Activated CD8-positive, alpha-beta T cell treated with anti-CD3 and anti-CD28 coated beads for 36 hours (primary cell): Measurements from ENCODE around the gene ZNF48. TPM values are rescaled to one million over a fixed set of nuclear protein-coding genes. Genes with fewer than 3 reads are reported as not detected.
A peak's percentile ranks its signal among the peaks of the same experiment; 100 is the strongest.

Experiments
- ATAC-seq: fragments of 200-7000 bp; cut with Tn5 transposase; one replicate; pipeline ENCODE4 v1.10.0; 2021; ENCODE audit warnings: mild to moderate bottlenecking, moderate library complexity
- CTCF ChIA-PET: fragments of 350-600 bp; sonication (Branson Sonifier 250); formaldehyde crosslinking; loops from one replicate; lab custom pipeline; 2021; ENCODE audit warnings: antibody characterized with exemption; lab: Charles Lee
- POLR2A ChIA-PET: fragments of 350-600 bp; sonication (Branson Sonifier 250); formaldehyde crosslinking; loops from one replicate; lab custom pipeline; 2021; ENCODE audit warnings: antibody characterized with exemption; lab: Charles Lee
- DNase-seq: peaks from one replicate; pipeline ENCODE4 v3.0.0-alpha.2; 2020
- H3K27ac Mint-ChIP-seq: one replicate; pipeline ENCODE4 v1.8.0; 2021; ENCODE audit warnings: mild to moderate bottlenecking, mixed read lengths
- H3K27me3 Mint-ChIP-seq: one replicate; pipeline ENCODE4 v1.8.0; 2021; ENCODE audit warnings: mixed read lengths
- H3K36me3 Mint-ChIP-seq: one replicate; pipeline ENCODE4 v1.8.0; 2021; ENCODE audit warnings: low read depth, mixed read lengths
- H3K4me1 Mint-ChIP-seq: one replicate; pipeline ENCODE4 v1.8.0; 2021; ENCODE audit warnings: low read depth, mixed read lengths
- H3K4me3 Mint-ChIP-seq: one replicate; pipeline ENCODE4 v1.8.0; 2021; ENCODE audit warnings: mild to moderate bottlenecking, moderate library complexity, mixed read lengths
- H3K9me3 Mint-ChIP-seq: one replicate; pipeline ENCODE4 v1.8.0; 2021; ENCODE audit warnings: mixed read lengths
- CTCF ChIP-seq: fragments of 200-600 bp; IDR thresholded peaks from one replicate; pipeline ENCODE4 v1.8.0; 2022; ENCODE audit warnings: antibody characterized with exemption, mild to moderate bottlenecking
- intact Hi-C: fragments of 100-400 bp; cut with micrococcal nuclease; formaldehyde crosslinking; loops from one replicate; pipeline ENCODE4 v1.10.0; 2022
- total RNA-seq, 2 experiments: library from RNA; stranded (reverse); gene quantifications; one replicate each; pipeline ENCODE4 v1.2.3, GENCODE V29; 2021

Gene ZNF48
- total RNA-seq, 2 experiments from 2014 or later = 10.4 to 10.9 TPM

GRCh38 chr16:30366511-30366910 lies 28.7 kb upstream of the ZNF48 start:
- H3K27me3 Mint-ChIP-seq = no peaks in the 10 kb centered on the region
- no peak overlapping the region for H3K4me3 Mint-ChIP-seq
- ChIA-PET CTCF (interaction anchor here (1.6 to 1.7 kb wide), 2 partner anchors 13 to 43 kb away, joined by 5 read pairs; no protein-coding TSS in a partner anchor), POLR2A (interaction anchor here (0.7 to 8.0 kb wide), 4 partner anchors 8 to 236 kb away, joined by 3 to 73 read pairs (median 4); partner anchors contain the start of genes CD2BP2 and MYL11)
- ATAC-seq = no peak
- no peak for TF ChIP-seq CTCF
- H3K9me3 Mint-ChIP-seq = no peaks in the 10 kb centered on the region
- peaks cover 51% of the 10 kb centered on the region for H3K36me3 Mint-ChIP-seq
- DNase-seq = no peak
- H3K4me1 Mint-ChIP-seq = peaks cover 27% of the 10 kb centered on the region
- H3K27ac Mint-ChIP-seq = peak overlapping the region; percentile 86
- intact Hi-C loops = no loop called here

GRCh38 chr16:30367349-30368009 lies 27.7 kb upstream of the ZNF48 start:
- no peak for DNase-seq

GRCh38 chr16:30368122-30368791 lies 27.0 kb upstream of the ZNF48 start:
- ChIA-PET POLR2A (interaction anchor here (1.5 to 8.0 kb wide), 3 partner anchors 11 to 27 kb away, joined by 6 to 73 read pairs (median 7); partner anchors contain the start of genes CD2BP2 and ZNF48), CTCF (interaction anchor here (1.2 to 1.6 kb wide), 4 partner anchors 10 to 42 kb away, joined by 3 to 6 read pairs (median 4); no protein-coding TSS in a partner anchor)
- no peaks in the 10 kb centered on the region for H3K27me3 Mint-ChIP-seq
- DNase-seq (no peak), ATAC-seq (no peak)
- peaks cover 43% of the 10 kb centered on the region for H3K36me3 Mint-ChIP-seq
- intact Hi-C loops = no loop called here
- peaks cover 33% of the 10 kb centered on the region for H3K4me1 Mint-ChIP-seq
- H3K9me3 Mint-ChIP-seq = no peaks in the 10 kb centered on the region
- no peak for TF ChIP-seq CTCF
- peak overlapping the region; percentile 86 for H3K27ac Mint-ChIP-seq
- peak overlapping the region; percentile 95 for H3K4me3 Mint-ChIP-seq

More at GRCh38 chr16:30367349-30368009, 27.7 kb upstream of the ZNF48 start:
- intact Hi-C loops = no loop called here
- Mint-ChIP-seq H3K9me3 (no peaks in the 10 kb centered on the region), H3K4me3 (peak overlapping the region; percentile 95), H3K27me3 (no peaks in the 10 kb centered on the region), H3K27ac (peak overlapping the region; percentile 86), H3K36me3 (peaks cover 48% of the 10 kb centered on the region), H3K4me1 (peaks cover 33% of the 10 kb centered on the region)
- POLR2A ChIA-PET = interaction anchor here (0.7 to 8.0 kb wide), 3 partner anchors 10 to 235 kb away, joined by 3 to 73 read pairs (median 3); partner anchors contain the start of gene CD2BP2
- ATAC-seq = no peak
- CTCF ChIA-PET = interaction anchor here (1.3 to 1.7 kb wide), 3 partner anchors 14 to 43 kb away, joined by 4 to 5 read pairs (median 4); no protein-coding TSS in a partner anchor
- no peak for TF ChIP-seq CTCF

GRCh38 chr16:30368792-30369090 lies 26.5 kb upstream of the ZNF48 start:
- CTCF ChIA-PET = interaction anchor here (1.2 to 1.6 kb wide), 3 partner anchors 10 to 41 kb away, joined by 3 to 6 read pairs (median 4); no protein-coding TSS in a partner anchor
- peaks cover 33% of the 10 kb centered on the region for H3K4me1 Mint-ChIP-seq
- peak overlapping the region; percentile 86 for H3K27ac Mint-ChIP-seq
- peaks cover 41% of the 10 kb centered on the region for H3K36me3 Mint-ChIP-seq
- intact Hi-C loops = no loop called here
- ATAC-seq (no peak), DNase-seq (no peak)
- no peaks in the 10 kb centered on the region for H3K27me3 Mint-ChIP-seq
- TF ChIP-seq CTCF = no peak
- POLR2A ChIA-PET = interaction anchor here (1.0 to 8.0 kb wide), 5 partner anchors 11 to 47 kb away, joined by 3 to 73 read pairs (median 6); partner anchors contain the start of genes CD2BP2 and ZNF48
- H3K9me3 Mint-ChIP-seq = no peaks in the 10 kb centered on the region
- H3K4me3 Mint-ChIP-seq = peak overlapping the region; percentile 95
